ENCODE results near the gene LHFPL6.

Gene LHFPL6

DNA sequence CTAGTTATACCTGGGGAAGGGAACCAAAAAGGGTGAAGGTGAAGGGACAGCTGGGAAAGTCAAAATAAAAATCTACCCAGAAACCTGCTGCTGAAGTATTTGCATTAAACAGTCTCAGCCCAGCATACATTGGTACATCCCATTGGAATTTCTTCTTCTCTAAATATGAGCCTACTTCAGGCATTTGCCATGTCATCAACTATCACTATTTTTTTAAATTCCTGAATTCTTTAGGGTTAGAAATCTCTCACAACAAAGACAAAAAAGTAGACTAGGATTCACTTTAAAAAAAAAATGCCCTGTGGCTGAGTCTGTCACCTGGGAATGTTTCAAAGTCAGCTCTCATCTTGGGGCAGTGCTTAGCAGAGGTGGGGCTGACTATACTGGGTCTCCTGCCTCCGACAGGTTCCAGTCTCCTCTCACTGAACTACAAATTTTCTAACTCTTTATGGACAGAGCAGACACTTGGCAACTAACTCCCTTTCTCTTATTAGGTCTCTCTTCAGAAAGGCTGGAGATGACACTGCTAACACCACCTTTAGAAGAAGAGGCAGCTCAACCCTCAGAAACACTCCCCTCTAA is 141.2 kb downstream of the LHFPL6 start:
- no peak for DNase-seq

DNA sequence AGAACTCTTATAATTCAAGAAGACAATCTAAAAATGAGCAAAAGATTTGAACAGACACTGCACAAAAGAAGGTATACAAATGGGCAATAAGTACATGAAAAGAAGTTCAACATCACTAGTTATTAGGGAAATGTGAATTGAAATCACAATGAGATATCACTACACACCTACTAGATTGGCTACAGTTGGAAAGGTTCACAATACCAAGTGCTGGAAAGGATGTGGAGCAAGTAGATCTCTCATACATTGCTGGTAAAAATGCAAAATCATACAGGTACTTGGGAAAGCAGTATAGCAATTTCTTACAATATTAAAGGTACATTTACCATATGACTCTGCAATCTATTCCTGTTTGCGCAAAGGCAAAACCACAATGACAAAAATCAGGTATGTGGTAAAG is 145.7 kb downstream of the LHFPL6 start:
- DNase-seq, result no peak

- no peak for DNase-seq
These were observed 147.3 kb downstream of the LHFPL6 start for GRCh38 chr13:39455521-39456175.

GRCh38 chr13:39452834-39453233 is 150.2 kb downstream of the LHFPL6 start:
- no peak for DNase-seq

DNA sequence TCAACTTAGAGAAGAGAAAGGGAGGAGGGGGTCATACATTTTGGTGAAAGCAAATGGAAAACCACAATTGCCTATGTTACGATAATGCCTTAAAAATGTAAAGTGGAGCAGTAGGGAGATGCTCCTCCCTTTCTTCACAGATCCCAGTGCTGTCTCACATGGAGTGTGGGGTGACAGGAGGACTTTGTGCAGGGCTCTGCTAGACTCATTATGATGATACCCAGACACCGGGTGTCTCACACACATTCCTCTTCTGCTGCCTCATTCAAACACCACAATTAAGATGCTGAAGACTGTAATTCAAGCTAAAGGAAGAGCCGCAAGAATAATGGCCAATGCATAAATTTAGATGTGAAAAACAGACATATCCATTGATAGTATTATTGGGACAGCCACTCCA is 150.6 kb downstream of the LHFPL6 start:
- DNase-seq, result no peak

DNA sequence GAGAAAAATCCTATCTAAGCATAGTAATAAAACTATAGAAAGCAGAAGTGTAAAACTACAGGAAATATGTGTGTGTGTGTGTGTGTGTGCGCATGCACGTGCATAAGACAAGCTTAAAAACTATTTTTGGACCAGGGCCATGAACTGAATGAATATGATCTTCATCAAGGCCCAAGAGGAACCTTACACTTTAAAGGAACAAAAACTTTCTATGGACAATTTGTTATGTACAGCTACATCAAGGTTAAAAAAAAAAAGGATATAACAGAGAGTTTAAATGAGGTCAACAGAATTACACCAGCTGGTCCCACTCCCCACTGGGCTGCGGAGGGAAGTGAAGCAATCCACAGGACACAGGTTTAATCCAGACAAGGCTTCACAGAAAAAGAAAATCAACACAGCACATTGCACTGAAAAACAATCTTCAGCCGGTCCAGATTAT is 151.1 kb downstream of the LHFPL6 start:
- DNase-seq, result peak; percentile 55 to 68

- DNase-seq, result peak in 1 of 2 experiments; percentile 22
These were observed 151.7 kb downstream of the LHFPL6 start for GRCh38 chr13:39451301-39451700.

- no peak for DNase-seq
These were observed 152.8 kb downstream of the LHFPL6 start for GRCh38 chr13:39450176-39450575.

- no peak for DNase-seq
These were observed 154.2 kb downstream of the LHFPL6 start for GRCh38 chr13:39448834-39449233.

DNA sequence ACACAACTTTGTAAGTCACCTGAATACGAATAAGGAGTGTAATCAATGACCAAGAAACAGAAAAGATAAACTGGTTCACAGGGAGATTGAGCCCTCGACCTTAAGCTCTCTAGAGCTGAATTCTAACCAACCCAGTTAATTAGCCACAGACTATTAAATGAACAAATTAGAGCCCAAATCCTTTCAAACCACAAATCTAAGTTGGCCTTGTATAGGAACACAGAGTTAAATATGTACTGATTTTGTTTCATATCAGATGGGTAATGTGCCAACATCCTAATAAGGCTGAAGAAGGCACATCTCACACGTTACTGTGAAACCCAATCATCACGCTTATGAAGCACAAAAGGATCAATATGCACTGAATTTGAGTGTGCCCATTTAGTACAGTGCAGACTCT is 156.1 kb downstream of the LHFPL6 start:
- no peak for DNase-seq

DNA sequence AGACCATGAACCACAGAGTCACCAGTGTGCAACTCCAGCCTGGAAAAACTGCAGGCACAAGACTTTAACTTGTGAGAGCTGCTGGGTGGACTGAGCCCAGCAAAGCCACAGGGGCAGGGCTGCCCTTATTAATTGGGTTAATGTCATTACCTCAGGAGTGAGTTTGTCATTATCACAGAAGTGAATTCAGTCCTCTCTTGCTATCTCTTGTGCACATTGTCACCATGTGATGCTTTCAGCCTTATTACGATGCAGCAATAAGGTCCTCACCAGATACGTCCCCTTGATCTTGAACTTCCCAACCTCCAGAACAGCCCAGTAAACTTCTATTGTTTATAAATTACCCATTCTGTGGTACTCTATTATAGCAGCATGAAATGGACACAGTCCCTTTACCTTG is 158.1 kb downstream of the LHFPL6 start:
- no peak for DNase-seq

DNA sequence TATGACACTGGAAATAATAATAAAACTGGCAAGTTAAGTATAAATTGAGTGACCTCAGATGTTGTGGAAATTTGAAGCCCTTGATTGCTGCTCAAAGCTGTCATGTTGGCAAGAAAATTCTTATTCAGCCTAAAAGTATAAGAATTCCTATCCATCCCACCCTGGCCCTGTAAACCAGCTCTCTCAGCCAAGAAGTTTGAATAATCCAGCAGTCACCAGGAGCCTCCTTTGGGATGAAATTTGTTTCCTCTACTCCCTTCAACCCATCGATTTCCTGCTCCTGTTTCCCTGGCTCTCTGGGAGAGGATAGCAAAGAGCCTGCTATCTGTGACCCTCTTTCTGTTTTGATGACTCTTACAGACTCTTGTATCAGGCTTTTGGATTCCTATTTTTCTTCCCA is 169.3 kb downstream of the LHFPL6 start:
- no peak for DNase-seq

- no peak for DNase-seq
These were observed 170.8 kb downstream of the LHFPL6 start for GRCh38 chr13:39432196-39432595.

DNA sequence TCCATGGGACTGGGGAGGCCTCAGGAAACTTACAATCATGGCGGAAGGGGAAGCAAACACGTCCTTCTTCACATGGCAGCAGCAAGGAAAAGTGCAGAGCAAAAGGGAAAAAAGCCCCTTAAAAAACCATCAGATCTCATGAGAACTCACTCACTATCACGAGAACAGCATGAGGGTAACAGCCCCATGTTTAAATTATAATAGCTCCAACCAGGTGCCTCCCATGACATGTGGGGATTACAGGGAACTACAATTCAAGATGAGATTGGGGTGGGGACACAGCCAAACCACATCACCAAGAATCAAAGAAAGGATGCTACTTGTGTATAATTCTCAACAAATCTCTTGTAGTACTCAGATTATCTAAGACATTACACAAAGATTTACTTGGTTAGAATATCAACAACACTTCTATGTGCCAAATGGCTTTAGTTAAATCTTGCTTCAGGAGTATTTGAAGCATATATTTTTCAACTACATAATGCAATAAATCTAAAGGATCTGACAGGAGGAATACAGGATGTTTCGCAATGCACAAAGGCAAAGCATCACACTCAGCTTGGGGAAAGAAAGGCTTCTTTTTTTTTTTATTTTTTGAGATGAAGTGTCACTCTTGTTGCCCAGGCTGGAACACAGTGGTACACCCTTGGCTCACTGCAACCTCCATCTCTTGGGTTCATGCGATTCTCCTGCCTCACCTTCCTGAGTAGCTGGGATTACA is 180.0 kb downstream of the LHFPL6 start:
- DNase-seq, result no peak

GRCh38 chr13:39419876-39420275 is 183.1 kb downstream of the LHFPL6 start:
- DNase-seq, result no peak

- no peak for DNase-seq
These were observed 183.9 kb downstream of the LHFPL6 start for GRCh38 chr13:39419068-39419467.

GRCh38 chr13:39418424-39418823 is 184.6 kb downstream of the LHFPL6 start:
- no peak for DNase-seq

GRCh38 chr13:39417643-39418042 is 185.3 kb downstream of the LHFPL6 start:
- no peak for DNase-seq

- no peak for DNase-seq
These were observed 185.9 kb downstream of the LHFPL6 start for GRCh38 chr13:39417131-39417530.

DNA sequence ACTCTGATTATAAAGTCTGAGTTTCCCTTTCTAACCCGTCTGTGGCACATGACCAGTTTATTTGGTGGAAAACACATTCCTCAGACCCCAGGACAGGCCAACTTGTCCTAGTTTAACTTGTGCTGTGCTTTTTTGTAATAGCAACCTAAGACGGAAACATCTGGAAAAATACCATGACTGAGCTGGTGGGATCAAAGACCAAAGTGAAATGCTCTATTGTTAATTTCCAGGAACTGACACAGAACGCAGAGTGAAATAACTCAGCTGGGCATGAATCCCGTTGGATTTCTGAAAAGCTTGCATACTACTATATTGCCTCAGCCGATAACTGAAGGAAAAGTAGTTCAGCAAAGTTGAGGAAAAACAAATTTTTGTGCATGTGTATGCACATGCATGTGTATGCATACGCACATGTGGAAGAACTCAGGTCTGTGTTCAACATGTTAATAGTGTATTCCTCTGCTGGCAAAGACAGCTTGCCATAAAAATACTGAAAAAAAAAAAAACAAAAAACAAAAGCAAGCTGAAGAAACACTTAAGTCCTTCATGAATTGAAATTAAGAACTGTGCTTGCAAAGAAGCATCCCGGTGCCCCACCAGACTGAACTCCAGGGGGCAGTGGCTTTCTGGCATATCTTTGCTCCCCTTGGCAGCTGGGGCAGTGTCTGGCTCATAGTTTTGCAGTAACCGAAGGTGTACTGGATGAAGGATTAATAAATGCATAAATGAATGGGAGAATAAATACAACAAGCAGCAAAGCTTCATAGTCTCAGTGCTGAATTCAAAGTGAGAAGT is 187.8 kb downstream of the LHFPL6 start:
- DNase-seq, result peak; percentile 16 to 20

GRCh38 chr13:39414339-39414738 is 188.7 kb downstream of the LHFPL6 start:
- no peak for DNase-seq

- no peak for DNase-seq
These were observed 191.5 kb downstream of the LHFPL6 start for GRCh38 chr13:39411511-39411910.

DNA sequence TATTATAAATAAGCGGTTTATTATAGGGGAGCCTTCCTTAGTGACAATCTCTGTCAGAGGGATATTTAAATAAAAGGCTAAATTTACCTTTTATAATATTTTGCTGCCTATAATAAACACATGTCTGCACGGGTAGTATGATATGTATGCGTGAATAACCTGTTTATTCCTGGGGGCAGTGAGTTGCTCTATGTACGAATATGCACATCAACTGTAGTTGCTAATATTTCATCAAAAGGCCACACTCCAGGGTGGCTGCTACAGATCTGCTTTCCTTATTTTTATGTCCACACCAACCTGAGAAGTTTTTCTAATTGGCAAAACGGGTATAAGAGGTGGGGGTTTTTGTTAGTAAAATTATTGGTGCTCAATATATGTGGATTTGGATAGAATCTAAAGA is 192.0 kb downstream of the LHFPL6 start:
- DNase-seq, result no peak

Measured in Kasumi-1 (cell line).